ENCODE results near the gene FAM110D. TPM values are rescaled to one million over a fixed set of nuclear protein-coding genes. Genes with fewer than 3 reads are reported as not detected.
A peak's percentile ranks its signal among the peaks of the same experiment; 100 is the strongest.

Gene FAM110D
- total RNA-seq, 2 donors from 2014 or later = 4.5 to 4.7 TPM

GRCh38 chr1:26127235-26128163 lies 31.4 kb upstream of the FAM110D start:
- DNase-seq (ENCODE audit: low spot score) = no peak
- intact Hi-C loops (cut with DNase I) = no loop called here

GRCh38 chr1:26129778-26130177 lies 29.1 kb upstream of the FAM110D start:
- no peak for DNase-seq (ENCODE audit: low spot score)
- intact Hi-C loops (cut with DNase I) = no loop called here

GRCh38 chr1:26130695-26131094 lies 28.2 kb upstream of the FAM110D start:
- intact Hi-C loops (cut with DNase I) = no loop called here
- no peak for DNase-seq (ENCODE audit: low spot score)

- DNase-seq (ENCODE audit: low spot score) = no peak
- intact Hi-C loops (cut with DNase I) = no loop called here
These were observed 26.6 kb upstream of the FAM110D start for GRCh38 chr1:26132128-26132833.

GRCh38 chr1:26132834-26133167 lies 26.1 kb upstream of the FAM110D start:
- intact Hi-C loops (cut with DNase I) = no loop called here
- no peak for DNase-seq (ENCODE audit: low spot score)

- DNase-seq (ENCODE audit: low spot score) = no peak
- intact Hi-C loops (cut with DNase I) = no loop called here
These were observed 24.4 kb upstream of the FAM110D start for GRCh38 chr1:26134466-26134865.

- DNase-seq (ENCODE audit: low spot score) = no peak
- intact Hi-C loops (cut with DNase I) = no loop called here
These were observed 19.8 kb upstream of the FAM110D start for GRCh38 chr1:26138974-26139558.

- no peak for DNase-seq (ENCODE audit: low spot score)
- intact Hi-C loops (cut with DNase I) = loop anchor here (10.0 kb wide), 1 partner anchor 107 kb away; no protein-coding TSS in a partner anchor
These were observed 16.7 kb upstream of the FAM110D start for GRCh38 chr1:26142159-26142558.

- peak; percentile 87 for DNase-seq (ENCODE audit: low spot score)
- intact Hi-C loops (cut with DNase I) = loop anchor here (2.0 to 10.0 kb wide), 4 partner anchors 43 to 1552 kb away; no protein-coding TSS in a partner anchor
These were observed 13.6 kb upstream of the FAM110D start for GRCh38 chr1:26145041-26145959.

- intact Hi-C loops (cut with DNase I) = loop anchor here (2.0 to 10.0 kb wide), 4 partner anchors 44 to 1551 kb away; no protein-coding TSS in a partner anchor
- no peak for DNase-seq (ENCODE audit: low spot score)
These were observed 13.0 kb upstream of the FAM110D start for GRCh38 chr1:26145960-26146294.

- intact Hi-C loops (cut with DNase I) = loop anchor here (5.0 to 10.0 kb wide), 3 partner anchors 47 to 1548 kb away; no protein-coding TSS in a partner anchor
- no peak for DNase-seq (ENCODE audit: low spot score)
These were observed 10.0 kb upstream of the FAM110D start for GRCh38 chr1:26148887-26149286.

- intact Hi-C loops (cut with DNase I) = no loop called here
- no peak for DNase-seq (ENCODE audit: low spot score)
These were observed 4.8 kb upstream of the FAM110D start for GRCh38 chr1:26153966-26154532.

GRCh38 chr1:26154750-26155149 lies 4.1 kb upstream of the FAM110D start:
- no peak for DNase-seq (ENCODE audit: low spot score)

GRCh38 chr1:26155370-26156284 lies 3.3 kb upstream of the FAM110D start:
- intact Hi-C loops (cut with DNase I) = no loop called here
- peak; percentile 56 for DNase-seq (ENCODE audit: low spot score)

More at GRCh38 chr1:26154750-26155149, 4.1 kb upstream of the FAM110D start:
- intact Hi-C loops (cut with DNase I) = no loop called here

GRCh38 chr1:26156285-26157038 lies 2.4 kb upstream of the FAM110D start:
- intact Hi-C loops (cut with DNase I) = no loop called here
- peak; percentile 84 for DNase-seq (ENCODE audit: low spot score)

- intact Hi-C loops (cut with DNase I) = no loop called here
- peak; percentile 31 for DNase-seq (ENCODE audit: low spot score)
These were observed 490 bp upstream of the FAM110D start for GRCh38 chr1:26158271-26158907.

GRCh38 chr1:26159743-26160039 lies 812 bp downstream of the FAM110D start:
- DNase-seq (ENCODE audit: low spot score) = no peak
- intact Hi-C loops (cut with DNase I) = loop anchor here in 1 of 2 donors (5.0 kb wide), 1 partner anchor 52 kb away; no protein-coding TSS in a partner anchor

Data from posterior vena cava (tissue), 2 donors.